ENCODE measurements around the gene ITPK1. TPM values are rescaled to one million over a fixed set of nuclear protein-coding genes. Genes with fewer than 3 reads are reported as not detected.

The ITPK1 gene
- total RNA-seq, 4 donors from 2014 or later, result 108 to 221 (median 138) TPM

DNA sequence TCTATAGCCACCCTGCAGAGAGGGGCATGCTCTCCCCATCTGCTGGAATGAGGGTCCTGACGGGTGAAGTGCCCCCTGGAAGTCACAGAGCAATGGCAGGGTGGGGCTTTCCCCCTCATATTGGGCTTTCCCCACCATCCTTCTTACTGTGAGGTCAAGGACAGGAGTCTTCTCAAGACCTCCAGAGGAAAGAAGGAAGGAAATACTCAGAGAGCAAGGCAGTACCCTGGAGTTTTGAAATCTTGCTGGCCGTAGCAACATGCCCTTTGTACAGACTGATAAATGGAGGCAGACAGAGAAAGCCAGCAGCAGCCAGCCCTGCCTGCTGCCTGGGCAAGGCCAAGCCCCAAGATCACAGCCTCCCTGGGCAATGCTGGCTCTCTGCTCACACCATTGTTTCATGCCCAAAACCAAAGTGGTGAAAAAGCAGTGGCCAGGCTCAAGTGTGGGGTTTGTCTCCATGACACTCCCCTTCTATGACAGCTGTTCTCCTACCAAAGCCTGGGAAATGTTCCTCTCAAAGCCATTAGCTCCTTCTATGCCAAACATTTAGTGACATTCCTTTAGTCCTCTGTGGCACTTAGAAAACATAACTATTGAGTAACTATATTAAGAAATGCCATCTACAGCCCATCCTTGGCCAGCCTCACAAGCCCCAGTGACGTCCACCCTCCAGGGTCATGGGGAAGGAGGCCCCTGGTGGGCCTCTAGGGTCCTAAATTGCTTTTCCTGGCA, 13.2 kb upstream of the ITPK1 start:
- no peak overlapping the region for H3K4me3 ChIP-seq
- no peaks in the 10 kb centered on the region for H3K9me3 ChIP-seq
- H3K36me3 ChIP-seq, result no peaks in the 10 kb centered on the region
- no peak for DNase-seq (ENCODE audit: extremely low spot score)
- TF ChIP-seq POLR2AphosphoS5 (IDR thresholded peaks at IDR 0.05) (no peak), POLR2A (IDR thresholded peaks at IDR 0.05; ENCODE audit: low read depth) (no peak), EP300 (IDR thresholded peaks at IDR 0.05) (no peak), CTCF (IDR thresholded peaks at IDR 0.05) (no peak)
- no peaks in the 10 kb centered on the region for H3K27me3 ChIP-seq
- WGBS, result 41% methylated on average over 3 of the region's 3 CpGs
- H3K27ac ChIP-seq (replicated peaks in 1 of 4), result peak overlapping the region in 1 of 4 donors; percentile 39
- peaks cover 0 to 15% (median 3%) of the 10 kb centered on the region in 4 donors for H3K4me1 ChIP-seq
- intact Hi-C loops (cut with DNase I), result no loop called here

DNA sequence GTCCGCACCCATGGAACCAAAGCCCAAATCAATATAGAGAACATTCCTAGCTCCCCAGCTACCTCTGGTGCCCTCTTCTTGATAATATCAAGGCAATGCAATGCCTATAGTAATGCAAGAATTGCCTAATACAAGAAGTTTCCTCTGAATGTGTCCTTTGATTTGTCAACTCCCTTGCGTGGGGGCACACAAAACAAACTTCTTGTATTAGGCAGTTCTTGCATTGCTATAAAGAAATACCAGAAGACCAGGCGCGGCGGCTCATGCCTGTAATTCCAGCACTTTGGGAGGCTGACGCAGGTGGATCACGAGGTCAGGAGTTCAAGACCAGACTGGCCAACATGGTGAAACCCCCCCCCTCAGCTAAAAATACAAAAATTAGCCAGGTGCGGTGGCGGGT, 10.4 kb upstream of the ITPK1 start:
- DNase-seq (ENCODE audit: extremely low spot score), result no peak
- no peaks in the 10 kb centered on the region for H3K36me3 ChIP-seq
- H3K4me1 ChIP-seq, result no peaks in the 10 kb centered on the region
- TF ChIP-seq POLR2AphosphoS5 (IDR thresholded peaks at IDR 0.05) (no peak), EP300 (IDR thresholded peaks at IDR 0.05) (no peak), CTCF (IDR thresholded peaks at IDR 0.05) (no peak), POLR2A (IDR thresholded peaks at IDR 0.05; ENCODE audit: low read depth) (no peak)
- H3K27ac ChIP-seq (replicated peaks in 1 of 4), result no peak overlapping the region
- intact Hi-C loops (cut with DNase I), result no loop called here
- WGBS, result 95% methylated on average over 9 of the region's 9 CpGs
- no peaks in the 10 kb centered on the region for H3K27me3 ChIP-seq
- H3K9me3 ChIP-seq, result no peaks in the 10 kb centered on the region
- no peak overlapping the region for H3K4me3 ChIP-seq

- H3K36me3 ChIP-seq, result no peaks in the 10 kb centered on the region
- intact Hi-C loops (cut with DNase I), result no loop called here
- no peaks in the 10 kb centered on the region for H3K4me1 ChIP-seq
- no peaks in the 10 kb centered on the region for H3K9me3 ChIP-seq
- 93% methylated on average over 2 of the region's 6 CpGs for WGBS
- H3K27me3 ChIP-seq, result no peaks in the 10 kb centered on the region
- no peak for DNase-seq (ENCODE audit: extremely low spot score)
- no peak overlapping the region for H3K4me3 ChIP-seq
- H3K27ac ChIP-seq (replicated peaks in 1 of 4), result no peak overlapping the region
- TF ChIP-seq EP300 (IDR thresholded peaks at IDR 0.05) (no peak), POLR2A (IDR thresholded peaks at IDR 0.05; ENCODE audit: low read depth) (no peak), CTCF (IDR thresholded peaks at IDR 0.05) (no peak), POLR2AphosphoS5 (IDR thresholded peaks at IDR 0.05) (no peak)
Measured at GRCh38 chr14:93122826-93123225, 7.1 kb upstream of the ITPK1 start.

GRCh38 chr14:93121030-93121834, 5.5 kb upstream of the ITPK1 start:
- Histone ChIP-seq H3K4me3 (no peak overlapping the region), H3K4me1 (peaks cover 6 to 10% (median 9%) of the 10 kb centered on the region in 4 donors), H3K36me3 (no peaks in the 10 kb centered on the region), H3K27ac (replicated peaks in 1 of 4) (no peak overlapping the region), H3K9me3 (no peaks in the 10 kb centered on the region), H3K27me3 (no peaks in the 10 kb centered on the region)
- intact Hi-C loops (cut with DNase I), result no loop called here
- TF ChIP-seq POLR2A (IDR thresholded peaks at IDR 0.05; ENCODE audit: low read depth) (no peak), CTCF (IDR thresholded peaks at IDR 0.05) (no peak), EP300 (IDR thresholded peaks at IDR 0.05) (no peak), POLR2AphosphoS5 (IDR thresholded peaks at IDR 0.05) (no peak)
- WGBS, result 72% methylated on average over 5 of the region's 5 CpGs
- no peak for DNase-seq (ENCODE audit: extremely low spot score)

Data from esophagus muscularis mucosa (tissue), 4 donors.